Activated T-helper 1 cell treated with anti-CD3 and anti-CD28 coated beads, Interleukin-2, amount 50 U/mL, for 16 hours (primary cell): ENCODE results near the gene NFIC.
"Not testable (repeated sequence)": the region's sequence is repeated elsewhere in the genome, so short reads cannot be mapped to it uniquely, and the experiment has no call there.

Source experiments
- DNase-seq, 2 donors: peaks; one replicate each; pipeline ENCODE4 v3.0.0-alpha.2; 2020; ENCODE audit warnings: low read depth in 1 of 2, low spot score in 1 of 2

The NFIC gene

GRCh38 chr19:3370728-3371591, 4.6 kb downstream of the NFIC start:
- DNase-seq, result no peak

GRCh38 chr19:3372413-3372812, 6.0 kb downstream of the NFIC start:
- no peak for DNase-seq

GRCh38 chr19:3373971-3374368, 7.6 kb downstream of the NFIC start:
- DNase-seq, result no peak

- DNase-seq, result no peak
Observed at GRCh38 chr19:3374369-3375112, 8.2 kb downstream of the NFIC start.

GRCh38 chr19:3375221-3376090, 9.1 kb downstream of the NFIC start:
- no peak for DNase-seq

GRCh38 chr19:3376091-3376455, 9.7 kb downstream of the NFIC start:
- not testable (repeated sequence) for DNase-seq

- DNase-seq, result no peak
Observed at GRCh38 chr19:3378352-3379150, 12.2 kb downstream of the NFIC start.

GRCh38 chr19:3380829-3381228, 14.4 kb downstream of the NFIC start:
- DNase-seq, result no peak

GRCh38 chr19:3381701-3382372, 15.5 kb downstream of the NFIC start:
- no peak for DNase-seq

GRCh38 chr19:3382460-3383100, 16.2 kb downstream of the NFIC start:
- no peak for DNase-seq

- no peak for DNase-seq
Observed at GRCh38 chr19:3383121-3383722, 16.8 kb downstream of the NFIC start.

GRCh38 chr19:3386447-3387234, 20.3 kb downstream of the NFIC start:
- no peak for DNase-seq

- no peak for DNase-seq
Observed at GRCh38 chr19:3387645-3388589, 21.5 kb downstream of the NFIC start.

GRCh38 chr19:3389446-3389778, 23.0 kb downstream of the NFIC start:
- no peak for DNase-seq

- no peak for DNase-seq
Observed at GRCh38 chr19:3389876-3390371, 23.5 kb downstream of the NFIC start.

GRCh38 chr19:3391911-3392310, 25.5 kb downstream of the NFIC start:
- not testable (repeated sequence) for DNase-seq

GRCh38 chr19:3392480-3392879, 26.1 kb downstream of the NFIC start:
- no peak for DNase-seq
